ENCODE measurements around the gene TMIGD1. TPM values are rescaled to one million over a fixed set of nuclear protein-coding genes. Genes with fewer than 3 reads are reported as not detected.
A peak's percentile ranks its signal among the peaks of the same experiment; 100 is the strongest.

Gene TMIGD1
- total and polyA plus RNA-seq, 2 experiments from 2014 or later: not detected

GRCh38 chr17:30290696-30291542, 42.9 kb downstream of the TMIGD1 start:
- Histone ChIP-seq H3K4me2 (peak overlapping the region; percentile 94), H3K4me1 (ENCODE audit: insufficient read depth) (peaks cover 9% of the 10 kb centered on the region; the same call in 1 of the 2 replicates), H2AFZ (peak overlapping the region; percentile 80), H4K20me1 (replicated peaks; ENCODE audit: insufficient read depth) (peaks cover 11% of the 10 kb centered on the region), H3K9me2 (ENCODE audit: insufficient read depth) (no peaks in the 10 kb centered on the region), H3K27ac (ENCODE audit: low read depth) (no peak overlapping the region), H3F3A (replicated peaks; ENCODE audit: low read depth) (peaks cover 11% of the 10 kb centered on the region; the same call in 1 of the 2 replicates), H3K4me3 (peak overlapping the region; percentile 94), H3K36me3 (ENCODE audit: insufficient read depth) (peaks cover 18% of the 10 kb centered on the region; the same call in 1 of the 2 replicates), H3K79me2 (replicated peaks; ENCODE audit: insufficient read depth) (peaks cover 21% of the 10 kb centered on the region), H3K27me3 (ENCODE audit: insufficient read depth) (peaks cover 17% of the 10 kb centered on the region; the same call in 1 of the 2 replicates)
- ATAC-seq (peak; percentile 62), DNase-seq (ENCODE audit: low spot score) (peak; percentile 70)
- Mint-ChIP-seq H3K36me3 (ENCODE audit: low read depth) (peaks cover 24% of the 10 kb centered on the region), H3K4me1 (peaks cover 6% of the 10 kb centered on the region; the same call in 2 of the 3 replicates), H3K9me3 (no peaks in the 10 kb centered on the region), H3K27me3 (ENCODE audit: insufficient read depth, low read depth, poor library complexity) (peaks cover 6% of the 10 kb centered on the region), H3K27ac (no peak overlapping the region; the same call in 1 of the 2 replicates), H3K4me3 (peak overlapping the region; percentile 90)
- no peak for TF ChIP-seq STAT1 (IDR thresholded peaks at IDR 0.05; ENCODE audit: unreplicated experiment)

GRCh38 chr17:30290077-30290476, 43.8 kb downstream of the TMIGD1 start:
- Mint-ChIP-seq H3K36me3 (ENCODE audit: low read depth) (peaks cover 31% of the 10 kb centered on the region), H3K9me3 (no peaks in the 10 kb centered on the region), H3K27me3 (ENCODE audit: insufficient read depth, low read depth, poor library complexity) (peaks cover 6% of the 10 kb centered on the region), H3K27ac (no peak overlapping the region), H3K4me1 (peaks cover 6% of the 10 kb centered on the region; the same call in 2 of the 3 replicates), H3K4me3 (peak overlapping the region; percentile 90; the same call in 2 of the 3 replicates)
- peaks cover 11% of the 10 kb centered on the region; the same call in 1 of the 2 replicates for H3F3A ChIP-seq (replicated peaks; ENCODE audit: low read depth)
- peak overlapping the region; percentile 94 for H3K4me2 ChIP-seq
- H3K4me3 ChIP-seq: no peak overlapping the region
- H3K36me3 ChIP-seq (ENCODE audit: insufficient read depth): peaks cover 25% of the 10 kb centered on the region; the same call in 1 of the 2 replicates
- H3K79me2 ChIP-seq (replicated peaks; ENCODE audit: insufficient read depth): peaks cover 21% of the 10 kb centered on the region
- no peaks in the 10 kb centered on the region for H3K9me2 ChIP-seq (ENCODE audit: insufficient read depth)
- H3K27me3 ChIP-seq (ENCODE audit: insufficient read depth): peaks cover 17% of the 10 kb centered on the region; the same call in 1 of the 2 replicates
- H4K20me1 ChIP-seq (replicated peaks; ENCODE audit: insufficient read depth): peaks cover 12% of the 10 kb centered on the region
- H3K27ac ChIP-seq (ENCODE audit: low read depth): no peak overlapping the region
- H2AFZ ChIP-seq: no peak overlapping the region
- no peak for ATAC-seq
- peaks cover 9% of the 10 kb centered on the region; the same call in 1 of the 2 replicates for H3K4me1 ChIP-seq (ENCODE audit: insufficient read depth)
- DNase-seq (ENCODE audit: low spot score): no peak
- TF ChIP-seq ZNF114 (CRISPR knock-in tag; IDR thresholded peaks at IDR 0.05) (no peak), ZNF462 (CRISPR knock-in tag; IDR thresholded peaks at IDR 0.05) (no peak), EZH2phosphoT487 (IDR thresholded peaks at IDR 0.05; ENCODE audit: unreplicated experiment) (no peak), NANOG (IDR thresholded peaks at IDR 0.05; ENCODE audit: borderline replicate concordance) (no peak), JUNB (IDR thresholded peaks at IDR 0.05; ENCODE audit: unreplicated experiment) (no peak), ETS1 (IDR thresholded peaks at IDR 0.05) (no peak), STAT1 (IDR thresholded peaks at IDR 0.05; ENCODE audit: unreplicated experiment) (no peak), POLR2AphosphoS5 (IDR thresholded peaks at IDR 0.05; ENCODE audit: low read depth) (no peak), REST (IDR thresholded peaks at IDR 0.05; ENCODE audit: unreplicated experiment) (no peak)

All from GM23338 (cell line).